GM12892 (cell line): ENCODE results near the gene UGT1A3.

Experiments used
- DNase-seq: peaks from one replicate; pipeline ENCODE4 v3.0.0; 2011; ENCODE audit not compliant: insufficient read length
- FAIRE-seq: peaks from 2 replicates; lab custom pipeline; 2011; peaks lifted over from hg19 to GRCh38; lab: Jason Lieb, UNC
- POLR2A ChIP-seq: IDR thresholded peaks from 2 replicates; pipeline ENCODE4 v1.6.1; 2011; ENCODE audit warnings: low read depth, low read length, control low read depth
- POLR2AphosphoS5 ChIP-seq: IDR thresholded peaks from 2 replicates; pipeline ENCODE4 v1.6.1; 2011; ENCODE audit warnings: low read depth, low read length, control low read depth
- TAF1 ChIP-seq: IDR thresholded peaks from 2 replicates; pipeline ENCODE4 v1.6.1; 2011; ENCODE audit warnings: low read depth, mild to moderate bottlenecking, control low read depth, low read length, borderline replicate concordance

The UGT1A3 gene

GRCh38 chr2:233769260-233769659 is 40.4 kb downstream of the UGT1A3 start:
- DNase-seq (no peak), FAIRE-seq (no peak)
- TF ChIP-seq POLR2AphosphoS5 (no peak), TAF1 (no peak), POLR2A (no peak)

- no peak for DNase-seq
- no peak for FAIRE-seq
- TF ChIP-seq POLR2AphosphoS5, result no peak
- no peak for TF ChIP-seq TAF1
- no peak for TF ChIP-seq POLR2A
Observed at GRCh38 chr2:233772153-233772552, 43.3 kb downstream of the UGT1A3 start.

GRCh38 chr2:233772583-233772982 is 43.7 kb downstream of the UGT1A3 start:
- TF ChIP-seq POLR2AphosphoS5 (no peak), TAF1 (no peak), POLR2A (no peak)
- DNase-seq, result no peak
- no peak for FAIRE-seq

- TF ChIP-seq POLR2A (no peak), TAF1 (no peak), POLR2AphosphoS5 (no peak)
- no peak for DNase-seq
- FAIRE-seq, result no peak
Observed at GRCh38 chr2:233773854-233774253, 45.0 kb downstream of the UGT1A3 start.

- no peak for FAIRE-seq
- no peak for DNase-seq
- no peak for TF ChIP-seq POLR2AphosphoS5
- TF ChIP-seq POLR2A, result no peak
- TF ChIP-seq TAF1, result no peak
Observed at GRCh38 chr2:233775414-233775813, 46.6 kb downstream of the UGT1A3 start.

GRCh38 chr2:233778030-233778429 is 49.2 kb downstream of the UGT1A3 start, which contains the start of gene MROH2A:
TSS of gene MROH2A (plus strand) at chr2:233778330. CDS start at chr2:233779359, 1,029 bp downstream.
- FAIRE-seq, result no peak
- DNase-seq, result no peak
- TF ChIP-seq POLR2AphosphoS5 (no peak), POLR2A (no peak), TAF1 (no peak)

GRCh38 chr2:233779722-233780121 is 50.9 kb downstream of the UGT1A3 start:
- DNase-seq (no peak), FAIRE-seq (no peak)
- TF ChIP-seq POLR2A, result no peak
- TF ChIP-seq POLR2AphosphoS5, result no peak
- TF ChIP-seq TAF1, result no peak

- FAIRE-seq (no peak), DNase-seq (no peak)
- no peak for TF ChIP-seq POLR2AphosphoS5
- no peak for TF ChIP-seq TAF1
- no peak for TF ChIP-seq POLR2A
Observed at GRCh38 chr2:233780771-233781170, 51.9 kb downstream of the UGT1A3 start.

- FAIRE-seq (no peak), DNase-seq (no peak)
- TF ChIP-seq POLR2AphosphoS5 (no peak), POLR2A (no peak), TAF1 (no peak)
Observed at GRCh38 chr2:233789554-233789953, 60.7 kb downstream of the UGT1A3 start.

GRCh38 chr2:233791151-233791882 is 62.5 kb downstream of the UGT1A3 start:
- no peak for FAIRE-seq
- TF ChIP-seq TAF1 (no peak), POLR2AphosphoS5 (no peak), POLR2A (no peak)
- no peak for DNase-seq

GRCh38 chr2:233791883-233792329 is 63.1 kb downstream of the UGT1A3 start:
- TF ChIP-seq POLR2AphosphoS5 (no peak), POLR2A (no peak), TAF1 (no peak)
- DNase-seq, result no peak
- no peak for FAIRE-seq

GRCh38 chr2:233792720-233793119 is 63.9 kb downstream of the UGT1A3 start:
- no peak for FAIRE-seq
- TF ChIP-seq POLR2A (no peak), POLR2AphosphoS5 (no peak), TAF1 (no peak)
- no peak for DNase-seq
